HepG2 (cell line): ENCODE data around the gene WDR18. TPM values are rescaled to one million over a fixed set of nuclear protein-coding genes. Genes with fewer than 3 reads are reported as not detected.

Experiments
- ADNP ChIP-seq: sonication (generic); formaldehyde crosslinking; IDR thresholded peaks from 2 replicates; pipeline ENCODE4 v1.4.0; 2020; ENCODE audit warnings: missing genetic modification reagents
- FOXO1 ChIP-seq: sonication (generic); formaldehyde crosslinking; IDR thresholded peaks from 2 replicates; pipeline ENCODE4 v1.4.0; 2020; ENCODE audit warnings: missing genetic modification reagents
- NR2F1 ChIP-seq, 2 experiments: fragments of 450-650 bp in 1 of 2; formaldehyde crosslinking in 1 of 2; IDR thresholded peaks; 2 replicates each; pipeline versions ENCODE4 v1.5.0 to v1.6.1; 2016 to 2020; ENCODE audit warnings: mild to moderate bottlenecking in 1 of 2, missing compliant biosample characterization in 1 of 2, missing genetic modification reagents in 1 of 2, moderate library complexity in 1 of 2
- NR3C1 ChIP-seq: sonication (generic); formaldehyde crosslinking; IDR thresholded peaks from 2 replicates; pipeline ENCODE4 v1.4.0; 2020; ENCODE audit warnings: missing genetic modification reagents
- PHF21A ChIP-seq: sonication (generic); formaldehyde crosslinking; IDR thresholded peaks from 2 replicates; pipeline ENCODE4 v1.5.0; 2020; ENCODE audit warnings: mild to moderate bottlenecking, missing genetic modification reagents
- PITX1 ChIP-seq: sonication (generic); formaldehyde crosslinking; IDR thresholded peaks from 2 replicates; pipeline ENCODE4 v1.5.1; 2020; ENCODE audit warnings: mild to moderate bottlenecking, missing genetic modification reagents
- RFX3 ChIP-seq: IDR thresholded peaks from 2 replicates; pipeline ENCODE4 v1.6.1; 2016; ENCODE audit warnings: missing biosample characterization, missing genetic modification reagents
- ZFP36L2 ChIP-seq: sonication (generic); formaldehyde crosslinking; IDR thresholded peaks from 2 replicates; pipeline ENCODE4 v1.4.0; 2020; ENCODE audit warnings: missing genetic modification reagents
- ZNF224 ChIP-seq: sonication (generic); formaldehyde crosslinking; IDR thresholded peaks from 2 replicates; pipeline ENCODE4 v1.5.0; 2020; ENCODE audit warnings: mild to moderate bottlenecking, missing genetic modification reagents
- ZNF484 ChIP-seq: sonication (generic); formaldehyde crosslinking; IDR thresholded peaks from 2 replicates; pipeline ENCODE4 v1.5.1; 2020; ENCODE audit warnings: mild to moderate bottlenecking, low read depth, missing genetic modification reagents, borderline replicate concordance
- ZNF564 ChIP-seq: sonication (generic); formaldehyde crosslinking; IDR thresholded peaks from 2 replicates; pipeline ENCODE4 v1.8.1; 2023; ENCODE audit warnings: mild to moderate bottlenecking, missing genetic modification reagents
- ZNF598 ChIP-seq: sonication (generic); formaldehyde crosslinking; IDR thresholded peaks from 2 replicates; pipeline ENCODE4 v1.5.1; 2020; ENCODE audit warnings: mild to moderate bottlenecking, missing genetic modification reagents, borderline replicate concordance
- polyA plus RNA-seq, 8 experiments: library from polyadenylated mRNA; depleted of rRNA in 3 of 8; stranded (reverse) in 7 of 8; unstranded in 1 of 8; fragments of >200 nt; fragmentation: Illumina TruSeq in 4 of 8; extraction: Trizol in 4 of 8; gene quantifications; 2 replicates each; pipeline versions ENCODE4 v1.2.1 to v1.2.3, GENCODE V29; 2011 to 2016; ENCODE audit warnings: low read depth in 4 of 8, missing spikeins in 1 of 8, mixed read lengths in 1 of 8; ENCODE audit not compliant: insufficient read depth in 1 of 8
- total RNA-seq, 5 experiments: library from RNA; depleted of rRNA; stranded (reverse); fragments of >200 nt; fragmentation: Illumina TruSeq; extraction: Trizol; gene quantifications; 2 replicates each; pipeline ENCODE4 v1.2.3, GENCODE V29; 2016; ENCODE audit warnings: low read depth in 1 of 5
- TF ChIP-seq, protein P1 (sequence below): sonication (generic); formaldehyde crosslinking; IDR thresholded peaks from 2 replicates; pipeline ENCODE4 v1.9.0; 2021; ENCODE audit warnings: missing genetic modification reagents, borderline replicate concordance
- TF ChIP-seq, protein P2 (sequence below): sonication (generic); formaldehyde crosslinking; IDR thresholded peaks from 2 replicates; pipeline ENCODE4 v1.4.0; 2020; ENCODE audit warnings: missing genetic modification reagents
- TF ChIP-seq, protein P3 (sequence below): IDR thresholded peaks from 2 replicates; pipeline ENCODE4 v1.6.1; 2012; ENCODE audit warnings: low read depth, low read length, improper control_type of control experiment
- TF ChIP-seq, protein P4 (sequence below): fragments of 450-650 bp; IDR thresholded peaks from 2 replicates; pipeline ENCODE4 v1.6.1; 2016
- TF ChIP-seq, protein P5 (sequence below): sonication (generic); formaldehyde crosslinking; IDR thresholded peaks from 2 replicates; pipeline ENCODE4 v1.4.0; 2020; ENCODE audit warnings: mild to moderate bottlenecking, missing genetic modification reagents

Gene WDR18
- total and polyA plus RNA-seq, 2 of the 13 experiments (the other 11 are each of a cell fraction or from before 2014, with no cell fraction given): 36.4 to 47.6 TPM

DNA sequence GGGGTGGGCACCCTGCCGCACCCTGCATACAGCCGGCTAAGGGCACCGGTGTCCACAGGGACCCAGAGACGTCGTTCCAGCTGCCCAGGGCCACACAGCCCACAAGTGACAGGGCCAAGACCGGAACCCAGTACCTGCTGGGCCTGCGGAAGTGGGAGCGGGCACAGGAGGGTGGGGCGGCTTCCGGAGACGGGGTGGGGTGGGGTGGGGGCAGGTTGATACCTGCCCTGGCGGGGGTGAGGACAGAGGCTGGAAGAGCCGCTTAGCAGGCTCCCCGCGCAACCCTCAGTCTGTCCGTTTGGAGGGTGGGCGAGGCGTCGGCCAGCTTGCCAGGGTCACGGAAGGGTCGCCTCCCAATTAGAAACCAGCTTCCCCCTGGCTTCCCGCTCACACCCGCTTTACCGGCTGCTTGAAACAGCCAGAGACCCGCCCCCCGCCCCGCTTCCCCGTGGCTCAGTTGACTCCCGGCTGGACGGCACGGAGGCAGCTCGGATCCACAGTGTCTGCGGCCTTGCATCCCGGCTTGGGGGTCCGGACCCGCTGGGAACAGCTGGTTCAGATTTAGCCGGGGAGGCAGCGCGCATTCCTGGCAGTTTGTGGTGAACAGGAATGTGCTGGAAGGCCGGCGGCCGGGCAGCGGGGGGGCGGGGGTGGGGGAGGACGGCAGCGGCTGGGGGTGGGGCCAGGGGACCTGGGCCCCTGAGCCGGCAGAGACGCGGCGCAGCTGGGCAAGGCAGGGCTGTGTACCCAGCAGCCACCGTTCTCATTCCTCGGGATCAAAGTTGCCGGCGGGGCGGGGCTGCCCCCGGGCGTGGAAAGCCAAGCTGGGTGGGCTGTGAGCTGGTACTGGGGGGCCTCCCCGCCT is 44.1 kb downstream of the WDR18 start (continued):
- TF ChIP-seq, protein P1, sequence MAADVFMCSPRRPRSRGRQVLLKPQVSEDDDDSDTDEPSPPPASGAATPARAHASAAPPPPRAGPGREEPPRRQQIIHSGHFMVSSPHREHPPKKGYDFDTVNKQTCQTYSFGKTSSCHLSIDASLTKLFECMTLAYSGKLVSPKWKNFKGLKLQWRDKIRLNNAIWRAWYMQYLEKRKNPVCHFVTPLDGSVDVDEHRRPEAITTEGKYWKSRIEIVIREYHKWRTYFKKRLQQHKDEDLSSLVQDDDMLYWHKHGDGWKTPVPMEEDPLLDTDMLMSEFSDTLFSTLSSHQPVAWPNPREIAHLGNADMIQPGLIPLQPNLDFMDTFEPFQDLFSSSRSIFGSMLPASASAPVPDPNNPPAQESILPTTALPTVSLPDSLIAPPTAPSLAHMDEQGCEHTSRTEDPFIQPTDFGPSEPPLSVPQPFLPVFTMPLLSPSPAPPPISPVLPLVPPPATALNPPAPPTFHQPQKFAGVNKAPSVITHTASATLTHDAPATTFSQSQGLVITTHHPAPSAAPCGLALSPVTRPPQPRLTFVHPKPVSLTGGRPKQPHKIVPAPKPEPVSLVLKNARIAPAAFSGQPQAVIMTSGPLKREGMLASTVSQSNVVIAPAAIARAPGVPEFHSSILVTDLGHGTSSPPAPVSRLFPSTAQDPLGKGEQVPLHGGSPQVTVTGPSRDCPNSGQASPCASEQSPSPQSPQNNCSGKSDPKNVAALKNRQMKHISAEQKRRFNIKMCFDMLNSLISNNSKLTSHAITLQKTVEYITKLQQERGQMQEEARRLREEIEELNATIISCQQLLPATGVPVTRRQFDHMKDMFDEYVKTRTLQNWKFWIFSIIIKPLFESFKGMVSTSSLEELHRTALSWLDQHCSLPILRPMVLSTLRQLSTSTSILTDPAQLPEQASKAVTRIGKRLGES (CRISPR knock-in tag): no peak
- TF ChIP-seq, protein P2, sequence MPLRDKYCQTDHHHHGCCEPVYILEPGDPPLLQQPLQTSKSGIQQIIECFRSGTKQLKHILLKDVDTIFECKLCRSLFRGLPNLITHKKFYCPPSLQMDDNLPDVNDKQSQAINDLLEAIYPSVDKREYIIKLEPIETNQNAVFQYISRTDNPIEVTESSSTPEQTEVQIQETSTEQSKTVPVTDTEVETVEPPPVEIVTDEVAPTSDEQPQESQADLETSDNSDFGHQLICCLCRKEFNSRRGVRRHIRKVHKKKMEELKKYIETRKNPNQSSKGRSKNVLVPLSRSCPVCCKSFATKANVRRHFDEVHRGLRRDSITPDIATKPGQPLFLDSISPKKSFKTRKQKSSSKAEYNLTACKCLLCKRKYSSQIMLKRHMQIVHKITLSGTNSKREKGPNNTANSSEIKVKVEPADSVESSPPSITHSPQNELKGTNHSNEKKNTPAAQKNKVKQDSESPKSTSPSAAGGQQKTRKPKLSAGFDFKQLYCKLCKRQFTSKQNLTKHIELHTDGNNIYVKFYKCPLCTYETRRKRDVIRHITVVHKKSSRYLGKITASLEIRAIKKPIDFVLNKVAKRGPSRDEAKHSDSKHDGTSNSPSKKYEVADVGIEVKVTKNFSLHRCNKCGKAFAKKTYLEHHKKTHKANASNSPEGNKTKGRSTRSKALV (CRISPR knock-in tag): no peak
- TF ChIP-seq ZFP36L2 (CRISPR knock-in tag): no peak
- TF ChIP-seq, protein P3, sequence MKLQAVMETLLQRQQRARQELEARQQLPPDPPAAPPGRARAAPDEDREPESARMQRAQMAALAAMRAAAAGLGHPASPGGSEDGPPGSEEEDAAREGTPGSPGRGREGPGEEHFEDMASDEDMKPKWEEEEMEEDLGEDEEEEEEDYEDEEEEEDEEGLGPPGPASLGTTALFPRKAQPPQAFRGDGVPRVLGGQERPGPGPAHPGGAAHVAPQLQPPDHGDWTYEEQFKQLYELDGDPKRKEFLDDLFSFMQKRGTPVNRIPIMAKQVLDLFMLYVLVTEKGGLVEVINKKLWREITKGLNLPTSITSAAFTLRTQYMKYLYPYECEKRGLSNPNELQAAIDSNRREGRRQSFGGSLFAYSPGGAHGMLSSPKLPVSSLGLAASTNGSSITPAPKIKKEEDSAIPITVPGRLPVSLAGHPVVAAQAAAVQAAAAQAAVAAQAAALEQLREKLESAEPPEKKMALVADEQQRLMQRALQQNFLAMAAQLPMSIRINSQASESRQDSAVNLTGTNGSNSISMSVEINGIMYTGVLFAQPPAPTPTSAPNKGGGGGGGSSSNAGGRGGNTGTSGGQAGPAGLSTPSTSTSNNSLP: no peak
- TF ChIP-seq FOXO1 (CRISPR knock-in tag): no peak
- TF ChIP-seq ADNP (CRISPR knock-in tag): peak; percentile 88; the same call in 1 of the 2 replicates
- no peak for TF ChIP-seq RFX3
- no peak for TF ChIP-seq ZNF564 (CRISPR knock-in tag)
- peak; percentile 39; the same call in 1 of the 2 replicates for TF ChIP-seq PHF21A (CRISPR knock-in tag)
- no peak for TF ChIP-seq ZNF224 (CRISPR knock-in tag)
- TF ChIP-seq, protein P4, sequence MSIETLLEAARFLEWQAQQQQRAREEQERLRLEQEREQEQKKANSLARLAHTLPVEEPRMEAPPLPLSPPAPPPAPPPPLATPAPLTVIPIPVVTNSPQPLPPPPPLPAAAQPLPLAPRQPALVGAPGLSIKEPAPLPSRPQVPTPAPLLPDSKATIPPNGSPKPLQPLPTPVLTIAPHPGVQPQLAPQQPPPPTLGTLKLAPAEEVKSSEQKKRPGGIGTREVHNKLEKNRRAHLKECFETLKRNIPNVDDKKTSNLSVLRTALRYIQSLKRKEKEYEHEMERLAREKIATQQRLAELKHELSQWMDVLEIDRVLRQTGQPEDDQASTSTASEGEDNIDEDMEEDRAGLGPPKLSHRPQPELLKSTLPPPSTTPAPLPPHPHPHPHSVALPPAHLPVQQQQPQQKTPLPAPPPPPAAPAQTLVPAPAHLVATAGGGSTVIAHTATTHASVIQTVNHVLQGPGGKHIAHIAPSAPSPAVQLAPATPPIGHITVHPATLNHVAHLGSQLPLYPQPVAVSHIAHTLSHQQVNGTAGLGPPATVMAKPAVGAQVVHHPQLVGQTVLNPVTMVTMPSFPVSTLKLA: no peak
- no peak for TF ChIP-seq ZNF598
- TF ChIP-seq, protein P5, sequence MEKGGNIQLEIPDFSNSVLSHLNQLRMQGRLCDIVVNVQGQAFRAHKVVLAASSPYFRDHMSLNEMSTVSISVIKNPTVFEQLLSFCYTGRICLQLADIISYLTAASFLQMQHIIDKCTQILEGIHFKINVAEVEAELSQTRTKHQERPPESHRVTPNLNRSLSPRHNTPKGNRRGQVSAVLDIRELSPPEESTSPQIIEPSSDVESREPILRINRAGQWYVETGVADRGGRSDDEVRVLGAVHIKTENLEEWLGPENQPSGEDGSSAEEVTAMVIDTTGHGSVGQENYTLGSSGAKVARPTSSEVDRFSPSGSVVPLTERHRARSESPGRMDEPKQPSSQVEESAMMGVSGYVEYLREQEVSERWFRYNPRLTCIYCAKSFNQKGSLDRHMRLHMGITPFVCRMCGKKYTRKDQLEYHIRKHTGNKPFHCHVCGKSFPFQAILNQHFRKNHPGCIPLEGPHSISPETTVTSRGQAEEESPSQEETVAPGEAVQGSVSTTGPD (CRISPR knock-in tag): peak; percentile 77; the same call in 1 of the 2 replicates
- TF ChIP-seq NR3C1 (CRISPR knock-in tag): no peak
- TF ChIP-seq ZNF484 (CRISPR knock-in tag): no peak
- TF ChIP-seq NR2F1 (CRISPR knock-in tag; IDR thresholded peaks at IDR 0.05): no peak
- TF ChIP-seq PITX1 (CRISPR knock-in tag): 0 out of 2 replicates have a peak, but pooled peaks have one; percentile 31
